ENCODE measurements around the gene PROM1. TPM values are rescaled to one million over a fixed set of nuclear protein-coding genes. Genes with fewer than 3 reads are reported as not detected.

The PROM1 gene
- total and polyA plus RNA-seq, 8 donors: 3.5 to 124 (median 12.3) TPM

DNA sequence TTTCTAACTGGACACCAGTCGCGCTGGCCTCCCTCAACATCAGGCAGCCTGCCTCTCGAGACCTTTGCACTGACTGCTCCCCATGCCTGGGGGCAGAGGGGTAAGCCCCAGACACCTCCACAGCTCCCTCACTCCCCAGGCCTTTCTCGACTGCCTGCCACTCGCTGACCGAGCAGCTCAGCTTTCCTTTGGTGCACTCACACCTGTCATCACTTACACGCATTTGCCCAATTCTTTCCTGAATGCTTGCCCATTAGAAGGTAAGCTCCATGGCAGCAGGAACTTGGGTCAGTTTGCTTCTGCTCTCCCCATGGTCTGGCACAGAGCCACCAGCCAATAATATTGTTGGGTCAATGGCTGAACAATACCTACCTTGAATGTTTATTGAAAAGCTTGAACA is 32.2 kb upstream of the PROM1 start:
- intact Hi-C loops (cut with DNase I; ENCODE audit: low total_unique reads): no loop called here

DNA sequence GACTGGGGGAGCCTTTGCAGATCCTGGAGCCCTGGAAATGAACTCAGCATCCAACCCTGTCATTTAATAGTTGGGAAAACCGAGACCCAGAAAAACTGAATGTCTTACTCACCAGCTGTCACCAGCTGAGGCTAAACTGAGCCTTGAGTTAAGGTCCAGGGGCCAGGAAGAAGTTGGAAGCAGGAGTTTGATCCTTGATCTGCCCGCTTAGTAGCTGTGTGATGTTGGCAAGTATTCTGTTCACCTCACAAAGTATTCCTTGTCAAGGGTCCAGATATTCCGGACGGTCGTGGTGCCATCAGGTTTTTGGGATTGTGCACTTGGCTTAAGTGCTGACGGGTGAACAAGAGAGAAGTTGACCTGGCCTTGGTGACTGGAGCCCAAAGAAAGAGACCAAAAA is 30.7 kb upstream of the PROM1 start:
- WGBS, 5 donors: 85 to 92% (median 85%) methylated on average over 6 of the region's 6 CpGs
- no peaks in the 10 kb centered on the region for H3K4me1 ChIP-seq
- intact Hi-C loops (cut with DNase I; ENCODE audit: low total_unique reads): no loop called here
- no peak overlapping the region for H3K27ac ChIP-seq
- H3K27me3 ChIP-seq: no peaks in the 10 kb centered on the region
- H3K9me3 ChIP-seq: no peaks in the 10 kb centered on the region
- DNase-seq: no peak
- H3K36me3 ChIP-seq: no peaks in the 10 kb centered on the region
- TF ChIP-seq POLR2A (IDR thresholded peaks at IDR 0.05) (no peak), POLR2AphosphoS5 (IDR thresholded peaks at IDR 0.05) (no peak), EP300 (IDR thresholded peaks at IDR 0.05) (no peak)
- TF ChIP-seq, protein P1, sequence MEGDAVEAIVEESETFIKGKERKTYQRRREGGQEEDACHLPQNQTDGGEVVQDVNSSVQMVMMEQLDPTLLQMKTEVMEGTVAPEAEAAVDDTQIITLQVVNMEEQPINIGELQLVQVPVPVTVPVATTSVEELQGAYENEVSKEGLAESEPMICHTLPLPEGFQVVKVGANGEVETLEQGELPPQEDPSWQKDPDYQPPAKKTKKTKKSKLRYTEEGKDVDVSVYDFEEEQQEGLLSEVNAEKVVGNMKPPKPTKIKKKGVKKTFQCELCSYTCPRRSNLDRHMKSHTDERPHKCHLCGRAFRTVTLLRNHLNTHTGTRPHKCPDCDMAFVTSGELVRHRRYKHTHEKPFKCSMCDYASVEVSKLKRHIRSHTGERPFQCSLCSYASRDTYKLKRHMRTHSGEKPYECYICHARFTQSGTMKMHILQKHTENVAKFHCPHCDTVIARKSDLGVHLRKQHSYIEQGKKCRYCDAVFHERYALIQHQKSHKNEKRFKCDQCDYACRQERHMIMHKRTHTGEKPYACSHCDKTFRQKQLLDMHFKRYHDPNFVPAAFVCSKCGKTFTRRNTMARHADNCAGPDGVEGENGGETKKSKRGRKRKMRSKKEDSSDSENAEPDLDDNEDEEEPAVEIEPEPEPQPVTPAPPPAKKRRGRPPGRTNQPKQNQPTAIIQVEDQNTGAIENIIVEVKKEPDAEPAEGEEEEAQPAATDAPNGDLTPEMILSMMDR (IDR thresholded peaks at IDR 0.05): no peak
- no peak overlapping the region for H3K4me3 ChIP-seq

More for the DNA sequence above, 32.2 kb upstream of the PROM1 start:
- TF ChIP-seq POLR2AphosphoS5 (IDR thresholded peaks at IDR 0.05) (no peak), EP300 (IDR thresholded peaks at IDR 0.05) (no peak), POLR2A (IDR thresholded peaks at IDR 0.05) (no peak)
- TF ChIP-seq, protein P1 (IDR thresholded peaks at IDR 0.05): no peak
- no peak overlapping the region for H3K4me3 ChIP-seq
- 84 to 93% (median 91%) methylated on average over 7 of the region's 7 CpGs for WGBS, 5 donors
- no peaks in the 10 kb centered on the region for H3K27me3 ChIP-seq
- no peaks in the 10 kb centered on the region for H3K9me3 ChIP-seq
- no peak for DNase-seq
- no peaks in the 10 kb centered on the region for H3K36me3 ChIP-seq
- H3K4me1 ChIP-seq: no peaks in the 10 kb centered on the region
- H3K27ac ChIP-seq: no peak overlapping the region

DNA sequence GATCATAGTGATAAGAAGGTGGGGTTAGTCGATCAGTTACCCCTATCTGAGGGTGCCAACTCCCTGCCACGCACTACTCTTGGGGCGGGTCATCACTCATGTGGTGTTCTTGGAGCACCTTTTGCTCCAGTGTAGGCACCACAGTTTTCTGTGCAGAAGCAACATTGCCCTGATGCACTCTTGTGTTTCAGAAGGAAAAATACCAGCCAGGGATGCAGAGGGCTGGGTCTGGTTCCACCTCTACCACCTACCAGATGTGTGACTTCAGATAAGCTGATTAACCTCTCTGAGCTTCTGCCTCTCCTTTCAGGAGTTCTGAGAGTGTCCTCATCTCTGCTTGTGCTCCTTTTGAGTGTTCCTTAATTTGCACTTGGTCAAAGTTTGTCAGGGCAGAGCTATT is 29.9 kb upstream of the PROM1 start:
- H3K4me3 ChIP-seq: no peak overlapping the region
- no peak overlapping the region for H3K27ac ChIP-seq
- TF ChIP-seq, protein P1 (IDR thresholded peaks at IDR 0.05): no peak
- TF ChIP-seq POLR2A (IDR thresholded peaks at IDR 0.05) (no peak), POLR2AphosphoS5 (IDR thresholded peaks at IDR 0.05) (no peak), EP300 (IDR thresholded peaks at IDR 0.05) (no peak)
- H3K27me3 ChIP-seq: no peaks in the 10 kb centered on the region
- H3K9me3 ChIP-seq: no peaks in the 10 kb centered on the region
- intact Hi-C loops (cut with DNase I; ENCODE audit: low total_unique reads): no loop called here
- WGBS, 5 donors: 57 to 73% (median 61%) methylated on average over 3 of the region's 3 CpGs
- DNase-seq: no peak
- H3K4me1 ChIP-seq: no peaks in the 10 kb centered on the region
- no peaks in the 10 kb centered on the region for H3K36me3 ChIP-seq

DNA sequence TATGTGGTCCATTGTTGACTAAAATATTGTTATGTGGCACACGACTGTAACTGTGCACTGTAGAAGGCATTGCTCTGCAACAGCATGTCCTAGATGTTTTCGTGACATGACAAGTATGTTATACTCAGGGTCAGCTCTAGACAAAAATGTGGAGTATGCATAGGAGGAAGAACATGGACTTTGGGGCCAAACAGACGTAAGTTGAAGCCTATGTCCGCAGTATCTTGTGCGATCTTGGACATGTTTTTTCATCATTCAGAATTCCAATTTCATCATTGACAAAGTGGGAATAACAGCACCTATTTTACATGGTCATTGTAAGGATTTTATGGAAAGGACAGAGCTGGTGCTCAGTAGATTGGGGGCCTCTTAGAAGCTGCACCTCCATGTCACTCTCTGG is 27.7 kb upstream of the PROM1 start:
- WGBS, 5 donors: 92 to 98% (median 97%) methylated on average over 5 of the region's 5 CpGs
- intact Hi-C loops (cut with DNase I; ENCODE audit: low total_unique reads): no loop called here
- TF ChIP-seq, protein P1 (IDR thresholded peaks at IDR 0.05): no peak
- no peak for TF ChIP-seq POLR2A (IDR thresholded peaks at IDR 0.05)
- TF ChIP-seq EP300 (IDR thresholded peaks at IDR 0.05): no peak
- Histone ChIP-seq H3K9me3 (no peaks in the 10 kb centered on the region), H3K4me3 (no peak overlapping the region), H3K36me3 (no peaks in the 10 kb centered on the region), H3K27ac (no peak overlapping the region), H3K4me1 (no peaks in the 10 kb centered on the region), H3K27me3 (no peaks in the 10 kb centered on the region)
- DNase-seq: no peak
